Nephron progenitor cell (in vitro differentiated cells): ENCODE data around the gene TIGD7.

Experiments
- DNase-seq: peaks from one replicate; pipeline ENCODE4 v3.0.0; 2021
- H3K27ac Mint-ChIP-seq: 2 replicates; pipeline ENCODE4 v1.8.0; 2021; ENCODE audit warnings: mild to moderate bottlenecking, moderate library complexity, mixed read lengths
- H3K27me3 Mint-ChIP-seq: 2 replicates; pipeline ENCODE4 v1.8.0; 2021; ENCODE audit warnings: mild to moderate bottlenecking, low read depth, mixed read lengths; ENCODE audit not compliant: poor library complexity
- H3K36me3 Mint-ChIP-seq: 2 replicates; pipeline ENCODE4 v1.8.0; 2021; ENCODE audit warnings: low read depth, mixed read lengths
- H3K4me1 Mint-ChIP-seq: 2 replicates; pipeline ENCODE4 v1.8.0; 2021; ENCODE audit warnings: mixed read lengths
- H3K4me3 Mint-ChIP-seq: 2 replicates; pipeline ENCODE4 v1.8.0; 2021; ENCODE audit warnings: mild to moderate bottlenecking, moderate library complexity, mixed read lengths
- H3K9me3 Mint-ChIP-seq: 2 replicates; pipeline ENCODE4 v1.8.0; 2021; ENCODE audit warnings: mild to moderate bottlenecking, moderate library complexity, mixed read lengths
- CTCF ChIP-seq: fragments of 200-600 bp; sonication (generic); IDR thresholded peaks from 2 replicates; pipeline ENCODE4 v1.5.0; 2021; ENCODE audit warnings: antibody characterized with exemption

The TIGD7 gene

GRCh38 chr16:3328643-3329042, 23.4 kb upstream of the TIGD7 start:
- H3K27ac Mint-ChIP-seq = no peak overlapping the region
- peaks cover 46% of the 10 kb centered on the region for H3K9me3 Mint-ChIP-seq
- TF ChIP-seq CTCF = no peak
- no peaks in the 10 kb centered on the region for H3K4me1 Mint-ChIP-seq
- no peaks in the 10 kb centered on the region for H3K36me3 Mint-ChIP-seq
- H3K4me3 Mint-ChIP-seq = no peak overlapping the region
- DNase-seq = no peak
- peaks cover 7% of the 10 kb centered on the region for H3K27me3 Mint-ChIP-seq

GRCh38 chr16:3328104-3328503, 22.9 kb upstream of the TIGD7 start:
- peaks cover 7% of the 10 kb centered on the region for H3K27me3 Mint-ChIP-seq
- TF ChIP-seq CTCF = no peak
- no peak for DNase-seq
- H3K27ac Mint-ChIP-seq = no peak overlapping the region
- H3K9me3 Mint-ChIP-seq = peaks cover 48% of the 10 kb centered on the region
- H3K4me1 Mint-ChIP-seq = no peaks in the 10 kb centered on the region
- no peak overlapping the region for H3K4me3 Mint-ChIP-seq
- H3K36me3 Mint-ChIP-seq = no peaks in the 10 kb centered on the region

- Mint-ChIP-seq H3K27me3 (peaks cover 7% of the 10 kb centered on the region), H3K36me3 (no peaks in the 10 kb centered on the region), H3K4me1 (no peaks in the 10 kb centered on the region), H3K9me3 (peaks cover 49% of the 10 kb centered on the region), H3K4me3 (no peak overlapping the region), H3K27ac (no peak overlapping the region)
- TF ChIP-seq CTCF = no peak
- no peak for DNase-seq
Observed at GRCh38 chr16:3327514-3327913, 22.3 kb upstream of the TIGD7 start.

- H3K4me1 Mint-ChIP-seq = no peaks in the 10 kb centered on the region
- no peak overlapping the region for H3K27ac Mint-ChIP-seq
- H3K36me3 Mint-ChIP-seq = peaks cover 39% of the 10 kb centered on the region
- no peak overlapping the region for H3K4me3 Mint-ChIP-seq
- H3K9me3 Mint-ChIP-seq = peaks cover 85% of the 10 kb centered on the region
- peaks cover 4% of the 10 kb centered on the region for H3K27me3 Mint-ChIP-seq
- no peak for DNase-seq
- no peak for TF ChIP-seq CTCF
Observed at GRCh38 chr16:3321816-3322215, 16.6 kb upstream of the TIGD7 start.

- H3K36me3 Mint-ChIP-seq = peaks cover 83% of the 10 kb centered on the region
- no peak overlapping the region for H3K4me3 Mint-ChIP-seq
- no peak for TF ChIP-seq CTCF
- no peaks in the 10 kb centered on the region for H3K4me1 Mint-ChIP-seq
- H3K27me3 Mint-ChIP-seq = peaks cover 3% of the 10 kb centered on the region
- peaks cover 100% of the 10 kb centered on the region for H3K9me3 Mint-ChIP-seq
- no peak for DNase-seq
- no peak overlapping the region for H3K27ac Mint-ChIP-seq
Observed at GRCh38 chr16:3317315-3317999, 12.2 kb upstream of the TIGD7 start.

GRCh38 chr16:3311496-3311895, 6.3 kb upstream of the TIGD7 start:
- Mint-ChIP-seq H3K4me3 (no peak overlapping the region), H3K27me3 (peaks cover 10% of the 10 kb centered on the region), H3K9me3 (peaks cover 100% of the 10 kb centered on the region), H3K36me3 (peaks cover 100% of the 10 kb centered on the region), H3K27ac (no peak overlapping the region), H3K4me1 (no peaks in the 10 kb centered on the region)
- no peak for DNase-seq
- no peak for TF ChIP-seq CTCF
